Neural cell (in vitro differentiated cells): ENCODE measurements around the gene TSACC. TPM values are rescaled to one million over a fixed set of nuclear protein-coding genes. Genes with fewer than 3 reads are reported as not detected.

Experiments used
- H2AFZ ChIP-seq: fragments of 200-600, 300-800 bp; sonication (generic), shearing (Covaris generic); 2 replicates; pipeline ENCODE4 v1.6.0; 2014; ENCODE audit warnings: low read depth, mild to moderate bottlenecking, antibody characterized with exemption, low read length, moderate library complexity
- H3F3A ChIP-seq: fragments of 200-600 bp; shearing (Covaris generic); 2 replicates; pipeline ENCODE4 v1.6.1; 2016; ENCODE audit warnings: mild to moderate bottlenecking, moderate library complexity, mixed read lengths, antibody characterized with exemption, low read length; ENCODE audit not compliant: insufficient read depth, poor library complexity, severe bottlenecking
- H3K27ac ChIP-seq: fragments of 200-600, 300-800 bp; sonication (generic), shearing (Covaris generic); 2 replicates; pipeline ENCODE4 v1.5.1; 2014; ENCODE audit warnings: mild to moderate bottlenecking, low read length, moderate library complexity
- H3K27me3 ChIP-seq: fragments of 300-800, 200-600 bp; sonication (generic), shearing (Covaris generic); 2 replicates; pipeline ENCODE4 v1.6.0; 2014; ENCODE audit warnings: mild to moderate bottlenecking, low read depth, low read length, moderate library complexity; ENCODE audit not compliant: insufficient read depth
- H3K36me3 ChIP-seq: fragments of 300-800, 200-600 bp; sonication (generic), shearing (Covaris generic); 2 replicates; pipeline ENCODE4 v1.5.1; 2014; ENCODE audit warnings: mild to moderate bottlenecking, antibody characterized with exemption, low read length, moderate library complexity; ENCODE audit not compliant: insufficient read depth
- H3K4me2 ChIP-seq: fragments of 300-800, 200-600 bp; sonication (generic), shearing (Covaris generic); 2 replicates; pipeline ENCODE4 v1.6.0; 2014; ENCODE audit warnings: mild to moderate bottlenecking, low read length
- H3K4me3 ChIP-seq: fragments of 300-800, 200-600 bp; sonication (generic), shearing (Covaris generic); 2 replicates; pipeline ENCODE4 v1.5.1; 2014; ENCODE audit warnings: mild to moderate bottlenecking, low read length, moderate library complexity
- H3K79me2 ChIP-seq: fragments of 200-600 bp; shearing (Covaris generic); replicated peaks from 2 replicates; pipeline ENCODE4 v1.6.0; 2014; ENCODE audit warnings: mild to moderate bottlenecking, low read length, moderate library complexity; ENCODE audit not compliant: insufficient read depth
- H3K9ac ChIP-seq: fragments of 300-800, 200-600 bp; sonication (generic), shearing (Covaris generic); 2 replicates; pipeline ENCODE4 v1.6.1; 2016; ENCODE audit warnings: mild to moderate bottlenecking, low read length, mixed read lengths
- H3K9me2 ChIP-seq: fragments of 200-600 bp; shearing (Covaris generic); 2 replicates; pipeline ENCODE4 v1.6.1; 2016; ENCODE audit warnings: mild to moderate bottlenecking, low read length, mixed read lengths; ENCODE audit not compliant: insufficient read depth
- H3K9me3 ChIP-seq: fragments of 200-600, 300-800 bp; sonication (generic), shearing (Covaris generic); 2 replicates; pipeline ENCODE4 v1.6.1; 2016; ENCODE audit warnings: mild to moderate bottlenecking, mixed run types, low read length, moderate library complexity, mixed read lengths
- H4K20me1 ChIP-seq: fragments of 200-600 bp; shearing (Covaris generic); 2 replicates; pipeline ENCODE4 v1.6.1; 2016; ENCODE audit warnings: mild to moderate bottlenecking, mixed run types; ENCODE audit not compliant: insufficient read depth
- CTCF ChIP-seq: fragments of 450-650 bp; IDR thresholded peaks from 2 replicates; pipeline ENCODE4 v1.5.1; 2014; ENCODE audit warnings: antibody characterized with exemption, mild to moderate bottlenecking, moderate library complexity; ENCODE audit not compliant: poor library complexity, severe bottlenecking
- EP300 ChIP-seq: fragments of 450-650 bp; conservative IDR thresholded peaks from 2 replicates; pipeline ENCODE4 v1.6.1; 2014; ENCODE audit warnings: antibody characterized with exemption, mild to moderate bottlenecking, moderate library complexity; ENCODE audit not compliant: poor library complexity, severe bottlenecking
- EZH2 ChIP-seq: fragments of 200-600, 300-800 bp; shearing (Covaris generic), sonication (generic); IDR thresholded peaks from 2 replicates; pipeline ENCODE4 v1.6.1; 2014; ENCODE audit warnings: antibody characterized with exemption, low read length, borderline replicate concordance, mild to moderate bottlenecking; ENCODE audit not compliant: insufficient read depth, poor library complexity, severe bottlenecking
- MXI1 ChIP-seq: fragments of 450-650 bp; conservative IDR thresholded peaks from 2 replicates; pipeline ENCODE4 v1.6.1; 2014; ENCODE audit warnings: antibody characterized with exemption, mild to moderate bottlenecking; ENCODE audit not compliant: poor library complexity, severe bottlenecking
- POLR2AphosphoS5 ChIP-seq: IDR thresholded peaks from 2 replicates; pipeline ENCODE4 v1.6.1; 2012
- RAD21 ChIP-seq: fragments of 450-650 bp; conservative IDR thresholded peaks from 2 replicates; pipeline ENCODE4 v1.6.1; 2014; ENCODE audit warnings: antibody characterized with exemption, mild to moderate bottlenecking, moderate library complexity
- SMC3 ChIP-seq: fragments of 450-650 bp; conservative IDR thresholded peaks from 2 replicates; pipeline ENCODE4 v1.6.1; 2014; ENCODE audit warnings: antibody characterized with exemption, mild to moderate bottlenecking, moderate library complexity; ENCODE audit not compliant: poor library complexity
- TAF1 ChIP-seq: IDR thresholded peaks from 2 replicates; pipeline ENCODE4 v1.6.1; 2012; ENCODE audit warnings: low read depth
- polyA plus RNA-seq: library from polyadenylated mRNA; depleted of rRNA; stranded (reverse); fragments of >200 nt; gene quantifications from 2 replicates; pipeline ENCODE4 v1.2.3, GENCODE V29; 2014
- TF ChIP-seq, protein P1 (sequence below): IDR thresholded peaks from 2 replicates; pipeline ENCODE4 v1.6.1; 2012; ENCODE audit warnings: borderline replicate concordance

Gene TSACC
- polyA plus RNA-seq, 1 donor from 2014 or later: not detected

DNA sequence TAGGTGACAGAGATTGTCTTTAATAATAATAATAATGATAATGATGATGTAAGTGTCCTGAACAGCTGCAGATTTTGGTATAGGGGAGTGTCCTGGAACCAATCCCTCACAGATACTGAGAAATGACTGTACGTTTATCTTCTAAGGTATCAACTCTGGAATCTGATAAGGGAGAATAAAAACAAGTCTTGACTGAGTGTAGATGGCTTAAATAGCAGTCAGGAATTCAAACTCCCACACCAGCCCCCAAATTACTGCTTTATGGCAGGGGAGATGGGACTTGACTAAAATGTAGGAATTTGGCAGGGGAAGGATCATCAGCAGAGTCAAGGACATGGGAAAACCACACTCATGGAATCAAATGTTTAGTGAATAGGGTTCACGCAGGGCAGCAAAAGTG, 33.1 kb upstream of the TSACC start:
- H3K27ac ChIP-seq: no peak overlapping the region
- H3K9ac ChIP-seq: no peak overlapping the region
- no peak overlapping the region for H2AFZ ChIP-seq
- H3K27me3 ChIP-seq: no peaks in the 10 kb centered on the region
- H3K4me3 ChIP-seq: no peak overlapping the region
- TF ChIP-seq, protein P1, sequence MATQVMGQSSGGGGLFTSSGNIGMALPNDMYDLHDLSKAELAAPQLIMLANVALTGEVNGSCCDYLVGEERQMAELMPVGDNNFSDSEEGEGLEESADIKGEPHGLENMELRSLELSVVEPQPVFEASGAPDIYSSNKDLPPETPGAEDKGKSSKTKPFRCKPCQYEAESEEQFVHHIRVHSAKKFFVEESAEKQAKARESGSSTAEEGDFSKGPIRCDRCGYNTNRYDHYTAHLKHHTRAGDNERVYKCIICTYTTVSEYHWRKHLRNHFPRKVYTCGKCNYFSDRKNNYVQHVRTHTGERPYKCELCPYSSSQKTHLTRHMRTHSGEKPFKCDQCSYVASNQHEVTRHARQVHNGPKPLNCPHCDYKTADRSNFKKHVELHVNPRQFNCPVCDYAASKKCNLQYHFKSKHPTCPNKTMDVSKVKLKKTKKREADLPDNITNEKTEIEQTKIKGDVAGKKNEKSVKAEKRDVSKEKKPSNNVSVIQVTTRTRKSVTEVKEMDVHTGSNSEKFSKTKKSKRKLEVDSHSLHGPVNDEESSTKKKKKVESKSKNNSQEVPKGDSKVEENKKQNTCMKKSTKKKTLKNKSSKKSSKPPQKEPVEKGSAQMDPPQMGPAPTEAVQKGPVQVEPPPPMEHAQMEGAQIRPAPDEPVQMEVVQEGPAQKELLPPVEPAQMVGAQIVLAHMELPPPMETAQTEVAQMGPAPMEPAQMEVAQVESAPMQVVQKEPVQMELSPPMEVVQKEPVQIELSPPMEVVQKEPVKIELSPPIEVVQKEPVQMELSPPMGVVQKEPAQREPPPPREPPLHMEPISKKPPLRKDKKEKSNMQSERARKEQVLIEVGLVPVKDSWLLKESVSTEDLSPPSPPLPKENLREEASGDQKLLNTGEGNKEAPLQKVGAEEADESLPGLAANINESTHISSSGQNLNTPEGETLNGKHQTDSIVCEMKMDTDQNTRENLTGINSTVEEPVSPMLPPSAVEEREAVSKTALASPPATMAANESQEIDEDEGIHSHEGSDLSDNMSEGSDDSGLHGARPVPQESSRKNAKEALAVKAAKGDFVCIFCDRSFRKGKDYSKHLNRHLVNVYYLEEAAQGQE: no peak
- TF ChIP-seq EP300 (no peak), POLR2AphosphoS5 (no peak), EZH2 (no peak), MXI1 (no peak), CTCF (no peak), TAF1 (no peak), RAD21 (no peak), SMC3 (no peak)
- no peaks in the 10 kb centered on the region for H3K79me2 ChIP-seq
- no peaks in the 10 kb centered on the region for H3F3A ChIP-seq
- no peaks in the 10 kb centered on the region for H4K20me1 ChIP-seq
- no peaks in the 10 kb centered on the region for H3K9me2 ChIP-seq
- no peaks in the 10 kb centered on the region for H3K36me3 ChIP-seq
- H3K4me2 ChIP-seq: no peak overlapping the region
- no peaks in the 10 kb centered on the region for H3K9me3 ChIP-seq

- no peaks in the 10 kb centered on the region for H3F3A ChIP-seq
- H3K36me3 ChIP-seq: peaks cover 12% of the 10 kb centered on the region
- no peaks in the 10 kb centered on the region for H4K20me1 ChIP-seq
- no peak overlapping the region for H3K4me3 ChIP-seq
- no peak overlapping the region for H3K27ac ChIP-seq
- H3K9me3 ChIP-seq: no peaks in the 10 kb centered on the region
- H3K79me2 ChIP-seq: no peaks in the 10 kb centered on the region
- H3K4me2 ChIP-seq: no peak overlapping the region
- H3K27me3 ChIP-seq: no peaks in the 10 kb centered on the region
- TF ChIP-seq POLR2AphosphoS5: no peak
- H2AFZ ChIP-seq: no peak overlapping the region
- no peaks in the 10 kb centered on the region for H3K9me2 ChIP-seq
- H3K9ac ChIP-seq: no peak overlapping the region
These were observed 30.2 kb upstream of the TSACC start for GRCh38 chr1:156308078-156308477.

DNA sequence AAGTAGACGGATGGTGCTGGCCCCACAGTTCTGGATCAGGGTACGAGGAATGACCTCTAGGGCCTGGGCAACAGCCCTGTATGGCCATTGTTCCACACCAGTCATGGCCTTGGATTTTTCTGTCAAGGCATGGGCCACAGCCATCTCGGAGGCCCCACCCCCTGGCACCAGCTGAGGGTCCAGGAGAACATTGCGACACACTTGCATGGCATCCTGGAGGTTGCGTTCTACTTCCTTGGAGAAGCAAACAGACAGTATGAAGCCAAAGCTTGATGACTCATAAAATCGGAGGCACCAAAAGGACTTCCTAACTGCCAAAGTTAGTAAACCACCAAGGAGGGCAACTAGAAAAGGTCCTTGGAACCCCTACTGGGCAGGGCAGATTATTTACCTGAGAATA, 27.4 kb upstream of the TSACC start:
- H3K27ac ChIP-seq: no peak overlapping the region
- no peak overlapping the region for H3K9ac ChIP-seq
- no peaks in the 10 kb centered on the region for H3K9me2 ChIP-seq
- H3K27me3 ChIP-seq: no peaks in the 10 kb centered on the region
- no peaks in the 10 kb centered on the region for H3K9me3 ChIP-seq
- peaks cover 12% of the 10 kb centered on the region for H3K36me3 ChIP-seq
- TF ChIP-seq CTCF: no peak
- H3K79me2 ChIP-seq: no peaks in the 10 kb centered on the region
- no peaks in the 10 kb centered on the region for H3F3A ChIP-seq
- no peak overlapping the region for H3K4me3 ChIP-seq
- no peak overlapping the region for H3K4me2 ChIP-seq
- H2AFZ ChIP-seq: no peak overlapping the region
- no peaks in the 10 kb centered on the region for H4K20me1 ChIP-seq
